DOHH2 (cell line): ENCODE results near the gene TNPO3.

Experiments used
- H3F3A ChIP-seq: fragments of 200-600 bp; sonication (generic), shearing (Covaris generic); 2 replicates; pipeline ENCODE4 v1.6.0; 2016; ENCODE audit warnings: antibody characterized with exemption, mild to moderate bottlenecking; ENCODE audit not compliant: control insufficient read depth, insufficient read depth
- H3K27ac ChIP-seq: fragments of 200-600 bp; sonication (generic); 2 replicates; pipeline ENCODE4 v1.5.1; 2014; ENCODE audit warnings: low read depth, mild to moderate bottlenecking, low read length, moderate library complexity
- H3K27me3 ChIP-seq: fragments of 200-600 bp; sonication (generic); 2 replicates; pipeline ENCODE4 v1.6.1; 2014; ENCODE audit warnings: mild to moderate bottlenecking, low read length, mixed read lengths; ENCODE audit not compliant: control insufficient read depth
- H3K36me3 ChIP-seq: fragments of 200-600 bp; sonication (generic); 2 replicates; pipeline ENCODE4 v1.6.1; 2014; ENCODE audit warnings: mild to moderate bottlenecking, low read length, moderate library complexity, mixed read lengths; ENCODE audit not compliant: control insufficient read depth
- H3K4me1 ChIP-seq: fragments of 200-600 bp; sonication (generic); 2 replicates; pipeline ENCODE4 v1.6.1; 2014; ENCODE audit warnings: mild to moderate bottlenecking, low read length, mixed read lengths; ENCODE audit not compliant: control insufficient read depth
- H3K4me2 ChIP-seq: fragments of 200-600 bp; sonication (generic); 2 replicates; pipeline ENCODE4 v1.6.0; 2014; ENCODE audit warnings: mild to moderate bottlenecking, low read length, moderate library complexity
- H3K4me3 ChIP-seq: fragments of 200-600 bp; sonication (generic); 2 replicates; pipeline ENCODE4 v1.5.1; 2014; ENCODE audit warnings: mild to moderate bottlenecking, low read length, mixed read lengths
- H3K79me2 ChIP-seq: fragments of 200-600 bp; sonication (generic); 2 replicates; pipeline ENCODE4 v1.6.1; 2014; ENCODE audit warnings: mild to moderate bottlenecking, low read length, mixed read lengths; ENCODE audit not compliant: control insufficient read depth
- H3K9me2 ChIP-seq: fragments of 200-600 bp; sonication (generic); replicated peaks from 2 replicates; pipeline ENCODE4 v1.6.1; 2014; ENCODE audit warnings: mild to moderate bottlenecking, low read length, mixed read lengths; ENCODE audit not compliant: control insufficient read depth
- H3K9me3 ChIP-seq: fragments of 200-600 bp; sonication (generic); 2 replicates; pipeline ENCODE4 v1.6.1; 2014; ENCODE audit warnings: antibody characterized with exemption, low read length, mixed read lengths; ENCODE audit not compliant: control insufficient read depth, insufficient read depth
- H4K20me1 ChIP-seq: fragments of 200-600 bp; sonication (generic); 2 replicates; pipeline ENCODE4 v1.6.0; 2014; ENCODE audit warnings: low read depth, mild to moderate bottlenecking, antibody characterized with exemption, low read length, moderate library complexity; ENCODE audit not compliant: control insufficient read depth, insufficient read depth
- CTCF ChIP-seq: fragments of 200-600 bp; sonication (generic); IDR thresholded peaks from one replicate; pipeline ENCODE4 v1.5.1; 2014; ENCODE audit warnings: antibody characterized with exemption, mild to moderate bottlenecking, low read depth, low read length; ENCODE audit not compliant: poor library complexity, severe bottlenecking
- EZH2phosphoT487 ChIP-seq: fragments of 200-600 bp; sonication (generic); IDR thresholded peaks from 2 replicates; pipeline ENCODE4 v1.6.1; 2017; ENCODE audit warnings: borderline replicate concordance, mild to moderate bottlenecking, antibody characterized with exemption, low read length, moderate library complexity, mixed read lengths

TNPO3 gene

GRCh38 chr7:128919881-128920799 is 134.8 kb downstream of the TNPO3 start:
- H3K27me3 ChIP-seq = peaks cover 57% of the 10 kb centered on the region
- no peaks in the 10 kb centered on the region for H3K9me3 ChIP-seq
- no peaks in the 10 kb centered on the region for H3K36me3 ChIP-seq
- H3K9me2 ChIP-seq = no peaks in the 10 kb centered on the region
- H4K20me1 ChIP-seq = no peaks in the 10 kb centered on the region
- H3K27ac ChIP-seq = no peak overlapping the region
- H3F3A ChIP-seq = 0 out of 2 replicates have a peak, but pooled peaks cover 2% of the 10 kb centered on the region
- H3K4me1 ChIP-seq = peaks cover 10% of the 10 kb centered on the region
- H3K4me2 ChIP-seq = no peak overlapping the region
- no peak overlapping the region for H3K4me3 ChIP-seq
- H3K79me2 ChIP-seq = no peaks in the 10 kb centered on the region
- no peak for TF ChIP-seq EZH2phosphoT487
- TF ChIP-seq CTCF = peak; percentile 24

- Histone ChIP-seq H3K9me2 (no peaks in the 10 kb centered on the region), H3K9me3 (no peaks in the 10 kb centered on the region), H3K79me2 (no peaks in the 10 kb centered on the region), H3K27me3 (peaks cover 55% of the 10 kb centered on the region), H3K4me1 (peaks cover 10% of the 10 kb centered on the region), H4K20me1 (no peaks in the 10 kb centered on the region), H3K36me3 (no peaks in the 10 kb centered on the region), H3F3A (no peaks in the 10 kb centered on the region), H3K27ac (no peak overlapping the region), H3K4me3 (no peak overlapping the region), H3K4me2 (no peak overlapping the region)
- TF ChIP-seq CTCF (no peak), EZH2phosphoT487 (no peak)
Observed at GRCh38 chr7:128919241-128919640, 135.7 kb downstream of the TNPO3 start.

- peaks cover 10% of the 10 kb centered on the region for H3K4me1 ChIP-seq
- TF ChIP-seq EZH2phosphoT487 (no peak), CTCF (no peak)
- H3K9me2 ChIP-seq = no peaks in the 10 kb centered on the region
- peaks cover 55% of the 10 kb centered on the region for H3K27me3 ChIP-seq
- H3K4me2 ChIP-seq = no peak overlapping the region
- H3K9me3 ChIP-seq = no peaks in the 10 kb centered on the region
- no peaks in the 10 kb centered on the region for H3K79me2 ChIP-seq
- H3F3A ChIP-seq = no peaks in the 10 kb centered on the region
- H4K20me1 ChIP-seq = no peaks in the 10 kb centered on the region
- H3K27ac ChIP-seq = no peak overlapping the region
- no peak overlapping the region for H3K4me3 ChIP-seq
- no peaks in the 10 kb centered on the region for H3K36me3 ChIP-seq
Observed at GRCh38 chr7:128918016-128918665, 136.8 kb downstream of the TNPO3 start.
